Amniotic epithelial cell (primary cell): ENCODE measurements around the gene POR.
"Not testable (repeated sequence)": the region's sequence is repeated elsewhere in the genome, so short reads cannot be mapped to it uniquely, and the experiment has no call there.

Experiments used
- DNase-seq: peaks from one replicate; pipeline ENCODE4 v3.0.0-alpha.2; 2010; ENCODE audit warnings: low read depth

Gene POR

GRCh38 chr7:75885036-75885435, 29.9 kb upstream of the POR start:
- no peak for DNase-seq

- DNase-seq, result peak; percentile 10
Measured at GRCh38 chr7:75887669-75888369, 27.1 kb upstream of the POR start.

- DNase-seq, result no peak
Measured at GRCh38 chr7:75888464-75889222, 26.3 kb upstream of the POR start.

- DNase-seq, result no peak
Measured at GRCh38 chr7:75889223-75889825, 25.6 kb upstream of the POR start.

GRCh38 chr7:75889826-75890225, 25.1 kb upstream of the POR start:
- DNase-seq, result peak; percentile 64

GRCh38 chr7:75891237-75891636, 23.7 kb upstream of the POR start:
- not testable (repeated sequence) for DNase-seq

GRCh38 chr7:75891815-75892411, 23.0 kb upstream of the POR start:
- DNase-seq, result no peak

GRCh38 chr7:75892634-75893272, 22.2 kb upstream of the POR start:
- DNase-seq, result peak; percentile 43

GRCh38 chr7:75896803-75897327, 18.1 kb upstream of the POR start:
- DNase-seq, result no peak

GRCh38 chr7:75900617-75901315, 14.2 kb upstream of the POR start:
- DNase-seq, result no peak

- DNase-seq, result peak; percentile 85
Measured at GRCh38 chr7:75905785-75906604, 9.0 kb upstream of the POR start.

- DNase-seq, result no peak
Measured at GRCh38 chr7:75906991-75907667, 7.8 kb upstream of the POR start.

- DNase-seq, result not testable (repeated sequence)
Measured at GRCh38 chr7:75907668-75908039, 7.3 kb upstream of the POR start.

GRCh38 chr7:75909521-75910132, 5.3 kb upstream of the POR start:
- DNase-seq, result no peak

GRCh38 chr7:75911186-75911585, 3.8 kb upstream of the POR start:
- not testable (repeated sequence) for DNase-seq

- DNase-seq, result no peak
Measured at GRCh38 chr7:75913437-75913836, 1.5 kb upstream of the POR start.

GRCh38 chr7:75914169-75914654, 743 bp upstream of the POR start:
- no peak for DNase-seq

GRCh38 chr7:75915416-75916156, 631 bp downstream of the POR start:
- peak; percentile 29 for DNase-seq

- DNase-seq, result no peak
Measured at GRCh38 chr7:75916259-75916658, 1.3 kb downstream of the POR start.
